ENCODE results near the gene DOCK4. TPM values are rescaled to one million over a fixed set of nuclear protein-coding genes. Genes with fewer than 3 reads are reported as not detected.
A peak's percentile ranks its signal among the peaks of the same experiment; 100 is the strongest.

DOCK4 gene
- total and polyA plus RNA-seq, 10 of the 15 experiments (the other 5 are each of a cell fraction or from before 2014, with no cell fraction given) = 0.03 to 0.73 (median 0.38) TPM

DNA sequence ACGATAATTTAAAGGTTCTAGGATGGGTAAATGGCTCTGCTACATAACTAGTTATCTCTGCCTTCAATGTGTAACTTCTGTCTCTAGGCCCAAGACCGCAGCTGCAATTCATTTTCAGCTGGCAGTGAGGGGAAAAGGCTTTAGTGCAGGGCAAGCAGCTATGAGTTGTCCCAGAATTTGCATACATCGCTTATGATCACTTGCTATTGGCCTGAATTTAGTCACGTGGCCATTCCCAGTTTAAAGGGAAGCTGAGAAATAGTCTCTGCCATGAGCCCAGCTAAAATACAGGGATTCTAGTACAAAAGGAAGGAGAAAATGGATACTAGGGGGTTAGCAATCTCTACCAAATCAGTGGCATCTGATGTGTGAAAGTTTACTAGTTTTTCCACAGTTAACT lies 498.1 kb downstream of the DOCK4 start:
- Histone ChIP-seq H3K4me2 (ENCODE audit: control insufficient read depth, insufficient read depth) (no peak overlapping the region), H3K27me3 (replicated peaks in 1 of 2; ENCODE audit: control insufficient read depth in 2 of 2, insufficient read depth in 2 of 2, low read length in 1 of 2) (no peaks in the 10 kb centered on the region), H3K36me3 (ENCODE audit: control insufficient read depth in 2 of 2, insufficient read depth in 2 of 2, low read length in 1 of 2) (no peaks in the 10 kb centered on the region), H3K4me1 (ENCODE audit: control insufficient read depth, insufficient read depth, low read length) (no peaks in the 10 kb centered on the region), H3K4me3 (no peak overlapping the region), H3K79me2 (ENCODE audit: control insufficient read depth, insufficient read depth, low read length) (no peaks in the 10 kb centered on the region), H3K27ac (ENCODE audit: control insufficient read depth, insufficient read depth) (no peak overlapping the region), H4K20me1 (ENCODE audit: control insufficient read depth, insufficient read depth) (no peaks in the 10 kb centered on the region), H3K9me3 (replicated peaks; ENCODE audit: control insufficient read depth, insufficient read depth, low read length) (no peaks in the 10 kb centered on the region; the same call in 2 of the 3 replicates), H2AFZ (ENCODE audit: control insufficient read depth, low read depth, low read length) (no peak overlapping the region), H3K9ac (ENCODE audit: control insufficient read depth, insufficient read depth, low read length) (no peak overlapping the region)
- FAIRE-seq (no peak), DNase-seq (ENCODE audit: low read depth, low spot score) (no peak), ATAC-seq (no peak)
- BruUV-seq (replicated peaks) = no TSS peak
- WGBS (ENCODE audit: insufficient coverage, insufficient replicate concordance, low lambda C conversion rate, missing lambda C conversion rate) = 16% methylated on average over 4 of the region's 4 CpGs
- ChIA-PET RAD21 (ENCODE audit: unreplicated experiment) (interaction anchor here (1.1 kb wide), 1 partner anchor 19 kb away, joined by 3 read pairs; no protein-coding TSS in a partner anchor), CTCF (interaction anchor here (1.0 to 2.1 kb wide), 2 partner anchors 25 to 27 kb away, joined by 3 to 6 read pairs; no protein-coding TSS in a partner anchor), SMC1A (ENCODE audit: uncharacterized antibody, unreplicated experiment) (no interaction called here), POLR2A (no interaction called here)
- TF ChIP-seq CBX5 (IDR thresholded peaks at IDR 0.05; ENCODE audit: low read depth) (no peak), ZBED1 (IDR thresholded peaks at IDR 0.05; ENCODE audit: borderline replicate concordance) (no peak), TARDBP (IDR thresholded peaks at IDR 0.05; ENCODE audit: borderline replicate concordance) (no peak), NR2F1 (conservative IDR thresholded peaks at IDR 0.05) (no peak), POLR2A (IDR thresholded peaks at IDR 0.05; ENCODE audit: low read depth, low read length) (no peak)
- intact Hi-C loops (cut with micrococcal nuclease; ENCODE audit: unreplicated experiment) (no loop called here), in situ Hi-C loops (cut with MboI) (no loop called here)

DNA sequence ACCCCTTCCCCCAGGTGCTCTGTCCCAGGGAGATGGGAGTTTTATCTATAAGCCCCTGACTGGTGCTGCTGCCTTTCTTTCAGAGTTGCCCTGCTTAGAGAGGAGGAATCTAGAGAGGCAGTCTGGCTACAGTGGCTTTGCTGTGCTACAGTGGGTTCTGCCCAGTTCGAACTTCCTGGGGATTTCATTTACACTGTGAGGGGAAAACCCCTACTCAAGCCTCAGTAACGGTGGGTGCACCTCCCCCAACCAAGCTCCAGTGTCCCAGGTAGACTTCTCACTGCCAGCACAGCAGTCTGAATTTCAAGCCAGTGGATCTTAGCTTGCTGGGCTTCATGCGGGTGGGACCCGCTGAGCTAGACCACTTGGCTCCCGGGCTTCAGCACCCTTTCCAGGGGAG lies 500.4 kb downstream of the DOCK4 start:
- no peak overlapping the region for H3K27ac ChIP-seq (ENCODE audit: control insufficient read depth, insufficient read depth)
- ChIA-PET POLR2A (interaction anchor here (1.1 kb wide), 1 partner anchor 377 kb away, joined by 3 read pairs; no protein-coding TSS in a partner anchor), SMC1A (ENCODE audit: uncharacterized antibody, unreplicated experiment) (no interaction called here), RAD21 (ENCODE audit: unreplicated experiment) (no interaction called here), CTCF (no interaction called here)
- ATAC-seq = peak; percentile 29; the same call in 1 of the 3 replicates
- H4K20me1 ChIP-seq (ENCODE audit: control insufficient read depth, insufficient read depth) = no peaks in the 10 kb centered on the region
- in situ Hi-C loops (cut with MboI) = no loop called here
- intact Hi-C loops (cut with micrococcal nuclease; ENCODE audit: unreplicated experiment) = no loop called here
- H3K27me3 ChIP-seq (replicated peaks in 1 of 2; ENCODE audit: control insufficient read depth in 2 of 2, insufficient read depth in 2 of 2, low read length in 1 of 2) = no peaks in the 10 kb centered on the region
- H2AFZ ChIP-seq (ENCODE audit: control insufficient read depth, low read depth, low read length) = no peak overlapping the region
- no peaks in the 10 kb centered on the region; the same call in 2 of the 3 replicates for H3K9me3 ChIP-seq (replicated peaks; ENCODE audit: control insufficient read depth, insufficient read depth, low read length)
- no TSS peak for BruUV-seq (replicated peaks)
- H3K9ac ChIP-seq (ENCODE audit: control insufficient read depth, insufficient read depth, low read length) = no peak overlapping the region
- H3K4me1 ChIP-seq (ENCODE audit: control insufficient read depth, insufficient read depth, low read length) = no peaks in the 10 kb centered on the region
- DNase-seq (ENCODE audit: low read depth, low spot score) = no peak
- H3K4me3 ChIP-seq = no peak overlapping the region
- TF ChIP-seq IRF4 (IDR thresholded peaks at IDR 0.05; ENCODE audit: low read depth, low read length) (no peak), PAX8 (IDR thresholded peaks at IDR 0.05) (no peak), RFX5 (IDR thresholded peaks at IDR 0.05; ENCODE audit: low read depth, low read length) (no peak), EED (IDR thresholded peaks at IDR 0.05; ENCODE audit: low read depth) (no peak), SIX5 (IDR thresholded peaks at IDR 0.05; ENCODE audit: low read depth, low read length, severe bottlenecking) (no peak), NFXL1 (IDR thresholded peaks at IDR 0.05; ENCODE audit: borderline replicate concordance) (no peak), LARP7 (IDR thresholded peaks at IDR 0.05) (no peak)
- TF ChIP-seq, protein P1, sequence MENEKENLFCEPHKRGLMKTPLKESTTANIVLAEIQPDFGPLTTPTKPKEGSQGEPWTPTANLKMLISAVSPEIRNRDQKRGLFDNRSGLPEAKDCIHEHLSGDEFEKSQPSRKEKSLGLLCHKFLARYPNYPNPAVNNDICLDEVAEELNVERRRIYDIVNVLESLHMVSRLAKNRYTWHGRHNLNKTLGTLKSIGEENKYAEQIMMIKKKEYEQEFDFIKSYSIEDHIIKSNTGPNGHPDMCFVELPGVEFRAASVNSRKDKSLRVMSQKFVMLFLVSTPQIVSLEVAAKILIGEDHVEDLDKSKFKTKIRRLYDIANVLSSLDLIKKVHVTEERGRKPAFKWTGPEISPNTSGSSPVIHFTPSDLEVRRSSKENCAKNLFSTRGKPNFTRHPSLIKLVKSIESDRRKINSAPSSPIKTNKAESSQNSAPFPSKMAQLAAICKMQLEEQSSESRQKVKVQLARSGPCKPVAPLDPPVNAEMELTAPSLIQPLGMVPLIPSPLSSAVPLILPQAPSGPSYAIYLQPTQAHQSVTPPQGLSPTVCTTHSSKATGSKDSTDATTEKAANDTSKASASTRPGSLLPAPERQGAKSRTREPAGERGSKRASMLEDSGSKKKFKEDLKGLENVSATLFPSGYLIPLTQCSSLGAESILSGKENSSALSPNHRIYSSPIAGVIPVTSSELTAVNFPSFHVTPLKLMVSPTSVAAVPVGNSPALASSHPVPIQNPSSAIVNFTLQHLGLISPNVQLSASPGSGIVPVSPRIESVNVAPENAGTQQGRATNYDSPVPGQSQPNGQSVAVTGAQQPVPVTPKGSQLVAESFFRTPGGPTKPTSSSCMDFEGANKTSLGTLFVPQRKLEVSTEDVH (IDR thresholded peaks at IDR 0.05; ENCODE audit: low read depth, partially characterized antibody) = no peak
- TF ChIP-seq, protein P2, sequence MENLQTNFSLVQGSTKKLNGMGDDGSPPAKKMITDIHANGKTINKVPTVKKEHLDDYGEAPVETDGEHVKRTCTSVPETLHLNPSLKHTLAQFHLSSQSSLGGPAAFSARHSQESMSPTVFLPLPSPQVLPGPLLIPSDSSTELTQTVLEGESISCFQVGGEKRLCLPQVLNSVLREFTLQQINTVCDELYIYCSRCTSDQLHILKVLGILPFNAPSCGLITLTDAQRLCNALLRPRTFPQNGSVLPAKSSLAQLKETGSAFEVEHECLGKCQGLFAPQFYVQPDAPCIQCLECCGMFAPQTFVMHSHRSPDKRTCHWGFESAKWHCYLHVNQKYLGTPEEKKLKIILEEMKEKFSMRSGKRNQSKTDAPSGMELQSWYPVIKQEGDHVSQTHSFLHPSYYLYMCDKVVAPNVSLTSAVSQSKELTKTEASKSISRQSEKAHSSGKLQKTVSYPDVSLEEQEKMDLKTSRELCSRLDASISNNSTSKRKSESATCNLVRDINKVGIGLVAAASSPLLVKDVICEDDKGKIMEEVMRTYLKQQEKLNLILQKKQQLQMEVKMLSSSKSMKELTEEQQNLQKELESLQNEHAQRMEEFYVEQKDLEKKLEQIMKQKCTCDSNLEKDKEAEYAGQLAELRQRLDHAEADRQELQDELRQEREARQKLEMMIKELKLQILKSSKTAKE (IDR thresholded peaks at IDR 0.05; ENCODE audit: low read depth, poor library complexity, severe bottlenecking) = no peak
- FAIRE-seq = no peak
- WGBS (ENCODE audit: insufficient coverage, insufficient replicate concordance, low lambda C conversion rate, missing lambda C conversion rate) = 53% methylated on average over 5 of the region's 5 CpGs
- H3K4me2 ChIP-seq (ENCODE audit: control insufficient read depth, insufficient read depth) = no peak overlapping the region
- no peaks in the 10 kb centered on the region for H3K36me3 ChIP-seq (ENCODE audit: control insufficient read depth in 2 of 2, insufficient read depth in 2 of 2, low read length in 1 of 2)
- no peaks in the 10 kb centered on the region for H3K79me2 ChIP-seq (ENCODE audit: control insufficient read depth, insufficient read depth, low read length)
